ENCODE data around the gene DIP2B. TPM values are rescaled to one million over a fixed set of nuclear protein-coding genes. Genes with fewer than 3 reads are reported as not detected.

DIP2B gene, protein sequence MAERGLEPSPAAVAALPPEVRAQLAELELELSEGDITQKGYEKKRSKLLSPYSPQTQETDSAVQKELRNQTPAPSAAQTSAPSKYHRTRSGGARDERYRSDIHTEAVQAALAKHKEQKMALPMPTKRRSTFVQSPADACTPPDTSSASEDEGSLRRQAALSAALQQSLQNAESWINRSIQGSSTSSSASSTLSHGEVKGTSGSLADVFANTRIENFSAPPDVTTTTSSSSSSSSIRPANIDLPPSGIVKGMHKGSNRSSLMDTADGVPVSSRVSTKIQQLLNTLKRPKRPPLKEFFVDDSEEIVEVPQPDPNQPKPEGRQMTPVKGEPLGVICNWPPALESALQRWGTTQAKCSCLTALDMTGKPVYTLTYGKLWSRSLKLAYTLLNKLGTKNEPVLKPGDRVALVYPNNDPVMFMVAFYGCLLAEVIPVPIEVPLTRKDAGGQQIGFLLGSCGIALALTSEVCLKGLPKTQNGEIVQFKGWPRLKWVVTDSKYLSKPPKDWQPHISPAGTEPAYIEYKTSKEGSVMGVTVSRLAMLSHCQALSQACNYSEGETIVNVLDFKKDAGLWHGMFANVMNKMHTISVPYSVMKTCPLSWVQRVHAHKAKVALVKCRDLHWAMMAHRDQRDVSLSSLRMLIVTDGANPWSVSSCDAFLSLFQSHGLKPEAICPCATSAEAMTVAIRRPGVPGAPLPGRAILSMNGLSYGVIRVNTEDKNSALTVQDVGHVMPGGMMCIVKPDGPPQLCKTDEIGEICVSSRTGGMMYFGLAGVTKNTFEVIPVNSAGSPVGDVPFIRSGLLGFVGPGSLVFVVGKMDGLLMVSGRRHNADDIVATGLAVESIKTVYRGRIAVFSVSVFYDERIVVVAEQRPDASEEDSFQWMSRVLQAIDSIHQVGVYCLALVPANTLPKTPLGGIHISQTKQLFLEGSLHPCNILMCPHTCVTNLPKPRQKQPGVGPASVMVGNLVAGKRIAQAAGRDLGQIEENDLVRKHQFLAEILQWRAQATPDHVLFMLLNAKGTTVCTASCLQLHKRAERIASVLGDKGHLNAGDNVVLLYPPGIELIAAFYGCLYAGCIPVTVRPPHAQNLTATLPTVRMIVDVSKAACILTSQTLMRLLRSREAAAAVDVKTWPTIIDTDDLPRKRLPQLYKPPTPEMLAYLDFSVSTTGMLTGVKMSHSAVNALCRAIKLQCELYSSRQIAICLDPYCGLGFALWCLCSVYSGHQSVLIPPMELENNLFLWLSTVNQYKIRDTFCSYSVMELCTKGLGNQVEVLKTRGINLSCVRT (N-terminal part only)
- 6.6 and 8.6 TPM in 2 replicates for polyA plus RNA-seq (2012; rRNA removed)
- polyA plus RNA-seq (2012; cell fraction: cytosol; rRNA removed) = 6.8 and 7.6 TPM in 2 replicates
- 6.5 and 11.6 TPM in 2 replicates for polyA plus RNA-seq (2012; cell fraction: nucleus; rRNA removed)

DNA sequence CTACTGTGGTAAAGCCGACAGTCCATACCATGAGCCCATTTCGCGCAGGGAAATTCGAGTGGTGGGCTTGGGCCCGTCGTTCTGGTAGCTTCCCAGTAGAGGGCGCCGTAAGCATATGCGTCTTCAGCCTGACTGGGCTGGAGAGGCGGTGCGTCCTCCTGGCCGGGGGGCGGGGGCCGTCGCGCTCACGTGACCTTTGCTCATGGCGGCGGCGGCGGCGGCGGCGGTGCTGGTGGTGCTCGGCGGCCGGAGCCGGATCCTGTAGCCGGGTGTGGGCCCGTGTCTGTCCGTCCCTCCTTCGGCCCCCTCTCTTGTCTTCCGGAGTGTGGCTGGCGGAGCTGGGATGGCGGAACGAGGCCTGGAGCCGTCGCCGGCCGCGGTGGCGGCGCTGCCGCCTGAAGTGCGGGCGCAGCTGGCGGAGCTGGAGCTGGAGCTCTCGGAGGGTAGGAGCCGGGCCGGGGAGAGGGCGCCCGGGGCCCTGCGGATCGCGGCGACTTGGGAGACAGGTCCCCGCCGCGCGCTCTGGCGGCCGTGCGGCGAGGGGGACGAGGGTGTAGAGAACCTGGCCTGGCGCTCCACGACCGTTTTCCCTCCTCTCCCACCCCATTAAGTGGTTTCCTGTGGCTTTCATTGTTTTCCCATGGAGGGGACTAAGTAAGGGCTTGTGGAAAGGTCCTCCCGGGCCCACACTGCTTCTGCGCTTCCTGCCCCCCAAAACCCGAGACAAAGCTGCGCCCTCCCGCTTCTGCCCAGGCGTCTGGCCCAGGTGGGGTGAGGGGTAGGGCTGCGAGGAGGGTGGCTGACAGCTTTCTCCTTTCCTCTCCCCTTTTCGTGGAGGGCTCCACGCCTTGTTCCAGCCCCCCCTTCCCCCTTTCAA lies at the start of gene DIP2B:
TSS of gene DIP2B (plus strand) at position 188 of the 877 bp plus-strand sequence. CDS start at position 344, 156 bp downstream.
- peaks cover 11% of the 10 kb centered on the region for H3F3A ChIP-seq (replicated peaks; ENCODE audit: insufficient read depth)
- H3K36me3 ChIP-seq (replicated peaks in 1 of 2; ENCODE audit: control insufficient read depth in 1 of 2, insufficient read depth in 2 of 2, low read length in 1 of 2) = no peaks in the 10 kb centered on the region
- H3K9ac ChIP-seq = peak within 1 kb of the TSS; percentile 95
- H3K4me2 ChIP-seq = peak within 1 kb of the TSS; percentile 95
- 3% methylated on average over 32 of the region's 77 CpGs for WGBS (ENCODE audit: low lambda C conversion rate)
- H3K4me1 ChIP-seq (ENCODE audit: control insufficient read depth in 1 of 2, insufficient read depth in 2 of 2, low read depth in 1 of 2, low read length in 1 of 2) = peaks cover 8 to 17% of the 10 kb centered on the region in 2 experiments; a peak in 3 of 4 replicates
- POLR2A ChIA-PET = interaction anchor here (0.6 to 1.0 kb wide), 4 partner anchors 10 to 521 kb away, joined by 3 to 4 read pairs (median 4); partner anchors contain the start of gene SLC11A2
- H3K9me3 ChIP-seq = no peaks in the 10 kb centered on the region; the same call in 1 of the 2 replicates
- H3K27ac ChIP-seq (ENCODE audit: low read depth in 2 of 2, low read length in 1 of 2) = peak within 1 kb of the TSS; percentile 79 to 81
- no peaks in the 10 kb centered on the region for H3K9me2 ChIP-seq
- peak within 1 kb of the TSS; percentile 81 to 97 for H3K4me3 ChIP-seq (ENCODE audit: low read depth in 2 of 2, low read length in 1 of 2)
- no peaks in the 10 kb centered on the region for H3K27me3 ChIP-seq (ENCODE audit: insufficient read depth)
- peak; percentile 96 for DNase-seq
- H3K79me2 ChIP-seq (ENCODE audit: insufficient read depth) = peaks cover 50% of the 10 kb centered on the region
- peak within 1 kb of the TSS; percentile 100 for H2AFZ ChIP-seq (ENCODE audit: low read depth)
- peaks cover 24% of the 10 kb centered on the region for H4K20me1 ChIP-seq (ENCODE audit: insufficient read depth)
- CTCF ChIA-PET = interaction anchor here (0.6 to 9.1 kb wide), 59 partner anchors 9 to 1024 kb away, joined by 3 to 165 read pairs (median 4); partner anchors contain the start of gene ATF1
- TF ChIP-seq, protein P1, sequence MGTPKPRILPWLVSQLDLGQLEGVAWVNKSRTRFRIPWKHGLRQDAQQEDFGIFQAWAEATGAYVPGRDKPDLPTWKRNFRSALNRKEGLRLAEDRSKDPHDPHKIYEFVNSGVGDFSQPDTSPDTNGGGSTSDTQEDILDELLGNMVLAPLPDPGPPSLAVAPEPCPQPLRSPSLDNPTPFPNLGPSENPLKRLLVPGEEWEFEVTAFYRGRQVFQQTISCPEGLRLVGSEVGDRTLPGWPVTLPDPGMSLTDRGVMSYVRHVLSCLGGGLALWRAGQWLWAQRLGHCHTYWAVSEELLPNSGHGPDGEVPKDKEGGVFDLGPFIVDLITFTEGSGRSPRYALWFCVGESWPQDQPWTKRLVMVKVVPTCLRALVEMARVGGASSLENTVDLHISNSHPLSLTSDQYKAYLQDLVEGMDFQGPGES (IDR thresholded peaks at IDR 0.05; ENCODE audit: low read depth, low read length) = no peak
- TF ChIP-seq GABPA (IDR thresholded peaks at IDR 0.05; ENCODE audit: low read depth) (peak; percentile 60), ELF1 (IDR thresholded peaks at IDR 0.05) (no peak), SMC3 (IDR thresholded peaks at IDR 0.05; ENCODE audit: low read depth, low read length) (peak; percentile 96), FOSL2 (IDR thresholded peaks at IDR 0.05; ENCODE audit: borderline replicate concordance, low read depth) (no peak), RFX5 (IDR thresholded peaks at IDR 0.05; ENCODE audit: low read length) (no peak), USF2 (IDR thresholded peaks at IDR 0.05; ENCODE audit: borderline replicate concordance, low read depth, low read length) (peak; percentile 49; the same call in 1 of the 2 replicates), CTCF (IDR thresholded peaks at IDR 0.05) (peak; percentile 82), RXRA (IDR thresholded peaks at IDR 0.05; ENCODE audit: borderline replicate concordance, low read depth) (no peak), MEF2A (IDR thresholded peaks at IDR 0.05; ENCODE audit: borderline replicate concordance, low read depth) (no peak; the same call in 1 of the 2 replicates), ZBTB33 (IDR thresholded peaks at IDR 0.05; ENCODE audit: borderline replicate concordance, low read depth) (no peak), NRF1 (IDR thresholded peaks at IDR 0.05; ENCODE audit: low read depth, low read length) (no peak), RCOR1 (IDR thresholded peaks at IDR 0.05; ENCODE audit: low read length) (peak; percentile 61; the same call in 1 of the 2 replicates)
- TF ChIP-seq, protein P2, sequence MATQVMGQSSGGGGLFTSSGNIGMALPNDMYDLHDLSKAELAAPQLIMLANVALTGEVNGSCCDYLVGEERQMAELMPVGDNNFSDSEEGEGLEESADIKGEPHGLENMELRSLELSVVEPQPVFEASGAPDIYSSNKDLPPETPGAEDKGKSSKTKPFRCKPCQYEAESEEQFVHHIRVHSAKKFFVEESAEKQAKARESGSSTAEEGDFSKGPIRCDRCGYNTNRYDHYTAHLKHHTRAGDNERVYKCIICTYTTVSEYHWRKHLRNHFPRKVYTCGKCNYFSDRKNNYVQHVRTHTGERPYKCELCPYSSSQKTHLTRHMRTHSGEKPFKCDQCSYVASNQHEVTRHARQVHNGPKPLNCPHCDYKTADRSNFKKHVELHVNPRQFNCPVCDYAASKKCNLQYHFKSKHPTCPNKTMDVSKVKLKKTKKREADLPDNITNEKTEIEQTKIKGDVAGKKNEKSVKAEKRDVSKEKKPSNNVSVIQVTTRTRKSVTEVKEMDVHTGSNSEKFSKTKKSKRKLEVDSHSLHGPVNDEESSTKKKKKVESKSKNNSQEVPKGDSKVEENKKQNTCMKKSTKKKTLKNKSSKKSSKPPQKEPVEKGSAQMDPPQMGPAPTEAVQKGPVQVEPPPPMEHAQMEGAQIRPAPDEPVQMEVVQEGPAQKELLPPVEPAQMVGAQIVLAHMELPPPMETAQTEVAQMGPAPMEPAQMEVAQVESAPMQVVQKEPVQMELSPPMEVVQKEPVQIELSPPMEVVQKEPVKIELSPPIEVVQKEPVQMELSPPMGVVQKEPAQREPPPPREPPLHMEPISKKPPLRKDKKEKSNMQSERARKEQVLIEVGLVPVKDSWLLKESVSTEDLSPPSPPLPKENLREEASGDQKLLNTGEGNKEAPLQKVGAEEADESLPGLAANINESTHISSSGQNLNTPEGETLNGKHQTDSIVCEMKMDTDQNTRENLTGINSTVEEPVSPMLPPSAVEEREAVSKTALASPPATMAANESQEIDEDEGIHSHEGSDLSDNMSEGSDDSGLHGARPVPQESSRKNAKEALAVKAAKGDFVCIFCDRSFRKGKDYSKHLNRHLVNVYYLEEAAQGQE (IDR thresholded peaks at IDR 0.05; ENCODE audit: low read depth, low read length) = no peak
